IMR-90 (cell line): Measurements from ENCODE around the gene ZNF407.

Experiments used
- BHLHE40 ChIP-seq: fragments of 150-350 bp; IDR thresholded peaks from 2 replicates; pipeline ENCODE4 v1.6.1; 2016; ENCODE audit warnings: mild to moderate bottlenecking, low read depth, low read length
- CEBPB ChIP-seq: IDR thresholded peaks from 2 replicates; pipeline ENCODE4 v1.6.1; 2012; ENCODE audit warnings: low read depth, low read length, improper control_type of control experiment
- FOS ChIP-seq: fragments of 150-350 bp; IDR thresholded peaks from 2 replicates; pipeline ENCODE4 v1.6.1; 2016; ENCODE audit warnings: low read depth, low read length
- MAFK ChIP-seq: IDR thresholded peaks from 2 replicates; pipeline ENCODE4 v1.6.1; 2012; ENCODE audit warnings: low read depth, low read length, improper control_type of control experiment
- MAZ ChIP-seq: IDR thresholded peaks from 2 replicates; pipeline ENCODE4 v1.6.1; 2012; ENCODE audit warnings: low read depth, mild to moderate bottlenecking, low read length, improper control_type of control experiment, moderate library complexity, borderline replicate concordance
- MXI1 ChIP-seq: IDR thresholded peaks from 2 replicates; pipeline ENCODE4 v1.6.1; 2012; ENCODE audit warnings: low read depth, mild to moderate bottlenecking, low read length, moderate library complexity, borderline replicate concordance
- NFE2L2 ChIP-seq: fragments of 150-350 bp; IDR thresholded peaks from 2 replicates; pipeline ENCODE4 v1.6.1; 2016; ENCODE audit warnings: low read depth, mild to moderate bottlenecking, low read length
- POLR2A ChIP-seq: IDR thresholded peaks from 2 replicates; pipeline ENCODE4 v1.6.1; 2012; ENCODE audit warnings: mild to moderate bottlenecking, low read depth, low read length
- RAD21 ChIP-seq: IDR thresholded peaks from 2 replicates; pipeline ENCODE4 v1.6.1; 2012; ENCODE audit warnings: low read length, improper control_type of control experiment
- RCOR1 ChIP-seq: IDR thresholded peaks from 2 replicates; pipeline ENCODE4 v1.6.1; 2012; ENCODE audit warnings: mild to moderate bottlenecking, low read length, improper control_type of control experiment; ENCODE audit not compliant: insufficient replicate concordance
- RFX5 ChIP-seq: IDR thresholded peaks from 2 replicates; pipeline ENCODE4 v1.8.0; 2012; ENCODE audit warnings: low read depth, mild to moderate bottlenecking, low read length, moderate library complexity
- TF ChIP-seq, protein P1 (sequence below): conservative IDR thresholded peaks from 2 replicates; pipeline ENCODE4 v1.5.1; 2012; ENCODE audit warnings: mild to moderate bottlenecking, low read depth, low read length, improper control_type of control experiment
- TF ChIP-seq, protein P2 (sequence below): fragments of 150-350 bp; IDR thresholded peaks from 2 replicates; pipeline ENCODE4 v1.6.1; 2017; ENCODE audit warnings: mild to moderate bottlenecking, antibody characterized with exemption, low read length, low read depth
- TF ChIP-seq, protein P3 (sequence below): fragments of 150-350 bp; IDR thresholded peaks from 2 replicates; pipeline ENCODE4 v1.6.1; 2016; ENCODE audit warnings: low read depth, mild to moderate bottlenecking, low read length, moderate library complexity, borderline replicate concordance

DNA sequence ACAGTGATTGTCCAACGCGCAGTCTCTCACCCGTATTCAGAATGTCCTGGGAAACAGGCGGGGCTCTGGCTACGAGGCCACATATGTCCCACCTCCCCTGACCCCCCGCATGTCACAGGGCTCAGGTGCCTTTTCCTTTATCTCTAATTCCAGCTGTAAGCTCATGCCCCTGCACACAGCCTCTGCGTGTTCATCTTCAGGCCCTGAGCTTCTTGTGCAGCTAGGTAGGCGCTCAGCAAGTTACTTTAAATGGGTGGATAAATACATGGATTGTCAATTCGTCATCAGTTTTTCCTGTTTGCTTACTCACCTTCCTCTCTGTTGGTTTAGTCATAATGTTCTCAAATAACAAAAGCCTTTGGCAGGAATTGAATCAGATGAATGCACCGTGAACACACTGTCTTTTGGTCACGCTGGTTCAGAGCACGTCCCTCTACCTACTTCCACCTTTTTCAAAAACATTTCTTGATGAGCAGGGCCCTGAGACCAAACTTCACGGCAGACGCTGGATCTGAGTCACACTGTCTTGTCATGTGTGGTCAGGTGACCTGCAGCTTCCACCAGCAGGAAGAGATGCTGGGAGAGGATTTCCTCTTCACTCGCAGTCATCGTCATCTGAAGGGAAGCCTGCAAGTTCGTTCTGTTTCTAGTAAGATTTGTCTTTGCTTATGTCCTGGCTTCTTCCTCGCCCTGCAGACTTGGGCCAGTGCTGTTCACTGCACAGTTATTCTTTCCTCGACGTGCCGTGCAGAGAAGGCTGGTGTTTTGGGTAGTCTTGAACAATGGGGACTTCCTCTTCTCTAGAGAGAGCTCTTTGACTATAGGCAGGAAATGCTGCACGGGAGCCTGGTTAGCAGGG is 473.2 kb downstream of the ZNF407 start:
- TF ChIP-seq, protein P1, sequence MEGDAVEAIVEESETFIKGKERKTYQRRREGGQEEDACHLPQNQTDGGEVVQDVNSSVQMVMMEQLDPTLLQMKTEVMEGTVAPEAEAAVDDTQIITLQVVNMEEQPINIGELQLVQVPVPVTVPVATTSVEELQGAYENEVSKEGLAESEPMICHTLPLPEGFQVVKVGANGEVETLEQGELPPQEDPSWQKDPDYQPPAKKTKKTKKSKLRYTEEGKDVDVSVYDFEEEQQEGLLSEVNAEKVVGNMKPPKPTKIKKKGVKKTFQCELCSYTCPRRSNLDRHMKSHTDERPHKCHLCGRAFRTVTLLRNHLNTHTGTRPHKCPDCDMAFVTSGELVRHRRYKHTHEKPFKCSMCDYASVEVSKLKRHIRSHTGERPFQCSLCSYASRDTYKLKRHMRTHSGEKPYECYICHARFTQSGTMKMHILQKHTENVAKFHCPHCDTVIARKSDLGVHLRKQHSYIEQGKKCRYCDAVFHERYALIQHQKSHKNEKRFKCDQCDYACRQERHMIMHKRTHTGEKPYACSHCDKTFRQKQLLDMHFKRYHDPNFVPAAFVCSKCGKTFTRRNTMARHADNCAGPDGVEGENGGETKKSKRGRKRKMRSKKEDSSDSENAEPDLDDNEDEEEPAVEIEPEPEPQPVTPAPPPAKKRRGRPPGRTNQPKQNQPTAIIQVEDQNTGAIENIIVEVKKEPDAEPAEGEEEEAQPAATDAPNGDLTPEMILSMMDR, result no peak
- TF ChIP-seq POLR2A, result no peak
- TF ChIP-seq MAZ, result no peak
- no peak for TF ChIP-seq RCOR1
- TF ChIP-seq RAD21, result no peak
- TF ChIP-seq, protein P2, sequence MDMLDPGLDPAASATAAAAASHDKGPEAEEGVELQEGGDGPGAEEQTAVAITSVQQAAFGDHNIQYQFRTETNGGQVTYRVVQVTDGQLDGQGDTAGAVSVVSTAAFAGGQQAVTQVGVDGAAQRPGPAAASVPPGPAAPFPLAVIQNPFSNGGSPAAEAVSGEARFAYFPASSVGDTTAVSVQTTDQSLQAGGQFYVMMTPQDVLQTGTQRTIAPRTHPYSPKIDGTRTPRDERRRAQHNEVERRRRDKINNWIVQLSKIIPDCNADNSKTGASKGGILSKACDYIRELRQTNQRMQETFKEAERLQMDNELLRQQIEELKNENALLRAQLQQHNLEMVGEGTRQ, result peak; percentile 70
- peak; percentile 77 for TF ChIP-seq FOS
- no peak for TF ChIP-seq CEBPB
- TF ChIP-seq RFX5, result no peak
- peak; percentile 44 for TF ChIP-seq MAFK
- TF ChIP-seq, protein P3, sequence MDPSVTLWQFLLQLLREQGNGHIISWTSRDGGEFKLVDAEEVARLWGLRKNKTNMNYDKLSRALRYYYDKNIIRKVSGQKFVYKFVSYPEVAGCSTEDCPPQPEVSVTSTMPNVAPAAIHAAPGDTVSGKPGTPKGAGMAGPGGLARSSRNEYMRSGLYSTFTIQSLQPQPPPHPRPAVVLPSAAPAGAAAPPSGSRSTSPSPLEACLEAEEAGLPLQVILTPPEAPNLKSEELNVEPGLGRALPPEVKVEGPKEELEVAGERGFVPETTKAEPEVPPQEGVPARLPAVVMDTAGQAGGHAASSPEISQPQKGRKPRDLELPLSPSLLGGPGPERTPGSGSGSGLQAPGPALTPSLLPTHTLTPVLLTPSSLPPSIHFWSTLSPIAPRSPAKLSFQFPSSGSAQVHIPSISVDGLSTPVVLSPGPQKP, result no peak
- no peak for TF ChIP-seq MXI1
- no peak; the same call in 1 of the 2 replicates for TF ChIP-seq BHLHE40
- TF ChIP-seq NFE2L2, result peak; percentile 44; the same call in 1 of the 2 replicates
